Peyer's patch (tissue), 4 donors: ENCODE measurements around the gene MS4A10.
A peak's percentile ranks its signal among the peaks of the same experiment; 100 is the strongest.

Experiments used
- CTCF ChIP-seq, 6 experiments: fragments of 450-650 bp in 4 of 6; fragments of 200-600 bp in 2 of 6; sonication (generic) in 1 of 6; IDR thresholded peaks; one replicate each; pipeline ENCODE4 v1.5.1; 2017 to 2019; ENCODE audit warnings: antibody characterized with exemption in 6 of 6, mild to moderate bottlenecking in 3 of 6, moderate library complexity in 1 of 6
- POLR2A ChIP-seq, 2 donors: fragments of 450-650 bp; IDR thresholded peaks; one replicate each; pipeline ENCODE4 v1.5.1; 2017; ENCODE audit warnings: antibody characterized with exemption in 2 of 2, mild to moderate bottlenecking in 2 of 2, moderate library complexity in 2 of 2

GRCh38 chr11:60767388-60767811 lies 17.7 kb upstream of the MS4A10 start:
- TF ChIP-seq CTCF (IDR thresholded peaks at IDR 0.05) (peak in 4 of 6 experiments; percentile 15 to 37 (median 29)), POLR2A (IDR thresholded peaks at IDR 0.05) (no peak)
